Panc1 (cell line): ENCODE results near the gene ROCK2. TPM values are rescaled to one million over a fixed set of nuclear protein-coding genes. Genes with fewer than 3 reads are reported as not detected.

ENCODE experiments used
- ATAC-seq: fragments of 200-7000 bp; cut with Tn5 transposase; 2 replicates; pipeline ENCODE4 v1.9.1; 2020; ENCODE audit warnings: mild to moderate bottlenecking, moderate library complexity
- BruUV-seq: library from RNA; stranded (reverse); fragments of 400-500 nt; replicated peaks from 2 replicates; lab custom pipeline; 2021; lab: Mats Ljungman, UMichigan
- CTCF ChIA-PET: fragments of 300-600 bp; sonication (Branson Sonifier 250); formaldehyde crosslinking; loops from one replicate; lab custom pipeline; 2022; ENCODE audit warnings: antibody characterized with exemption; lab: Charles Lee
- POLR2A ChIA-PET: fragments of 300-600 bp; sonication (Branson Sonifier 250); formaldehyde crosslinking; loops from one replicate; lab custom pipeline; 2022; ENCODE audit warnings: antibody characterized with exemption; lab: Charles Lee
- DNase-seq: peaks from one replicate; pipeline ENCODE4 v3.0.0-alpha.2; 2010; ENCODE audit warnings: low read depth, low spot score
- H3K27ac ChIP-seq: 2 replicates; pipeline ENCODE4 v1.5.1; 2011; ENCODE audit warnings: mild to moderate bottlenecking, low read length, inconsistent platforms
- H3K27me3 ChIP-seq: fragments of 200-500 bp; sonication (Bioruptor generic); 2 replicates; pipeline ENCODE4 v1.6.0; 2014; ENCODE audit warnings: low read length, inconsistent platforms; ENCODE audit not compliant: control insufficient read depth, insufficient read depth
- H3K36me3 ChIP-seq: fragments of 200-500 bp; sonication (Bioruptor generic); 2 replicates; pipeline ENCODE4 v1.5.1; 2014; ENCODE audit warnings: inconsistent platforms, mild to moderate bottlenecking, low read length, moderate library complexity; ENCODE audit not compliant: control insufficient read depth, insufficient read depth
- H3K4me1 ChIP-seq: 2 replicates; pipeline ENCODE4 v1.5.1; 2011; ENCODE audit warnings: inconsistent platforms, mild to moderate bottlenecking, low read length, moderate library complexity; ENCODE audit not compliant: control insufficient read depth, insufficient read depth
- H3K4me3 ChIP-seq, 2 experiments: 2 replicates each; pipeline ENCODE4 v1.5.1; 2011 to 2012; ENCODE audit warnings: low read depth in 2 of 2, low read length in 2 of 2, mild to moderate bottlenecking in 2 of 2, inconsistent platforms in 1 of 2, moderate library complexity in 1 of 2
- H3K9me3 ChIP-seq: fragments of 200-500 bp; sonication (Bioruptor generic); 2 replicates; pipeline ENCODE4 v1.5.1; 2014; ENCODE audit warnings: low read depth, mild to moderate bottlenecking, inconsistent platforms, low read length, moderate library complexity; ENCODE audit not compliant: control insufficient read depth, insufficient read depth
- POLR2AphosphoS5 ChIP-seq: IDR thresholded peaks from 2 replicates; pipeline ENCODE4 v1.6.1; 2012; ENCODE audit warnings: mild to moderate bottlenecking, low read depth, low read length, moderate library complexity
- SIN3A ChIP-seq: IDR thresholded peaks from 2 replicates; pipeline ENCODE4 v1.6.1; 2012; ENCODE audit warnings: low read depth, mild to moderate bottlenecking, low read length, moderate library complexity, borderline replicate concordance; ENCODE audit not compliant: insufficient read depth
- TCF7L2 ChIP-seq: IDR thresholded peaks from 2 replicates; pipeline ENCODE4 v1.6.1; 2011; ENCODE audit warnings: mild to moderate bottlenecking, low read depth, low read length, inconsistent platforms
- in situ Hi-C: cut with HindIII; loops from 2 replicates; pipeline ENCODE4 v1.10.0; 2016; ENCODE audit warnings: low sequenced_read_pairs, low pct_unique_long_range_greater_than_20kb
- intact Hi-C: fragments of 100-400 bp; cut with micrococcal nuclease; formaldehyde crosslinking; loops from one replicate; pipeline ENCODE4 v1.10.0; 2022; ENCODE audit not compliant: unreplicated experiment
- total RNA-seq: library from RNA; stranded (reverse); gene quantifications from one replicate; pipeline ENCODE4 v1.2.1, GENCODE V29; 2021; ENCODE audit not compliant: unreplicated experiment
- TF ChIP-seq, protein P1 (sequence below): fragments of 450-650 bp; IDR thresholded peaks from 2 replicates; pipeline ENCODE4 v1.5.1; 2017; ENCODE audit warnings: mild to moderate bottlenecking
- TF ChIP-seq, protein P2 (sequence below), 2 experiments: IDR thresholded peaks; 2 replicates each; pipeline ENCODE4 v1.6.1; 2011 to 2012; ENCODE audit warnings: low read depth in 2 of 2, control low read depth in 1 of 2, low read length in 1 of 2, mild to moderate bottlenecking in 1 of 2, moderate library complexity in 1 of 2; ENCODE audit not compliant: insufficient read depth in 1 of 2

Gene ROCK2
- total RNA-seq, 1 experiment from 2014 or later, result 47.9 TPM

GRCh38 chr2:11373096-11373495 lies 28.7 kb upstream of the ROCK2 start:
- in situ Hi-C loops, result no loop called here
- no peak overlapping the region for H3K4me3 ChIP-seq
- no TSS peak for BruUV-seq
- H3K27ac ChIP-seq, result peak overlapping the region; percentile 18; the same call in 1 of the 2 replicates
- no peaks in the 10 kb centered on the region for H3K36me3 ChIP-seq
- H3K9me3 ChIP-seq, result no peaks in the 10 kb centered on the region
- no peaks in the 10 kb centered on the region for H3K27me3 ChIP-seq
- peaks cover 14% of the 10 kb centered on the region for H3K4me1 ChIP-seq
- no peak for DNase-seq
- TF ChIP-seq, protein P1, sequence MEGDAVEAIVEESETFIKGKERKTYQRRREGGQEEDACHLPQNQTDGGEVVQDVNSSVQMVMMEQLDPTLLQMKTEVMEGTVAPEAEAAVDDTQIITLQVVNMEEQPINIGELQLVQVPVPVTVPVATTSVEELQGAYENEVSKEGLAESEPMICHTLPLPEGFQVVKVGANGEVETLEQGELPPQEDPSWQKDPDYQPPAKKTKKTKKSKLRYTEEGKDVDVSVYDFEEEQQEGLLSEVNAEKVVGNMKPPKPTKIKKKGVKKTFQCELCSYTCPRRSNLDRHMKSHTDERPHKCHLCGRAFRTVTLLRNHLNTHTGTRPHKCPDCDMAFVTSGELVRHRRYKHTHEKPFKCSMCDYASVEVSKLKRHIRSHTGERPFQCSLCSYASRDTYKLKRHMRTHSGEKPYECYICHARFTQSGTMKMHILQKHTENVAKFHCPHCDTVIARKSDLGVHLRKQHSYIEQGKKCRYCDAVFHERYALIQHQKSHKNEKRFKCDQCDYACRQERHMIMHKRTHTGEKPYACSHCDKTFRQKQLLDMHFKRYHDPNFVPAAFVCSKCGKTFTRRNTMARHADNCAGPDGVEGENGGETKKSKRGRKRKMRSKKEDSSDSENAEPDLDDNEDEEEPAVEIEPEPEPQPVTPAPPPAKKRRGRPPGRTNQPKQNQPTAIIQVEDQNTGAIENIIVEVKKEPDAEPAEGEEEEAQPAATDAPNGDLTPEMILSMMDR, result no peak
- TF ChIP-seq TCF7L2, result no peak
- TF ChIP-seq, protein P2, sequence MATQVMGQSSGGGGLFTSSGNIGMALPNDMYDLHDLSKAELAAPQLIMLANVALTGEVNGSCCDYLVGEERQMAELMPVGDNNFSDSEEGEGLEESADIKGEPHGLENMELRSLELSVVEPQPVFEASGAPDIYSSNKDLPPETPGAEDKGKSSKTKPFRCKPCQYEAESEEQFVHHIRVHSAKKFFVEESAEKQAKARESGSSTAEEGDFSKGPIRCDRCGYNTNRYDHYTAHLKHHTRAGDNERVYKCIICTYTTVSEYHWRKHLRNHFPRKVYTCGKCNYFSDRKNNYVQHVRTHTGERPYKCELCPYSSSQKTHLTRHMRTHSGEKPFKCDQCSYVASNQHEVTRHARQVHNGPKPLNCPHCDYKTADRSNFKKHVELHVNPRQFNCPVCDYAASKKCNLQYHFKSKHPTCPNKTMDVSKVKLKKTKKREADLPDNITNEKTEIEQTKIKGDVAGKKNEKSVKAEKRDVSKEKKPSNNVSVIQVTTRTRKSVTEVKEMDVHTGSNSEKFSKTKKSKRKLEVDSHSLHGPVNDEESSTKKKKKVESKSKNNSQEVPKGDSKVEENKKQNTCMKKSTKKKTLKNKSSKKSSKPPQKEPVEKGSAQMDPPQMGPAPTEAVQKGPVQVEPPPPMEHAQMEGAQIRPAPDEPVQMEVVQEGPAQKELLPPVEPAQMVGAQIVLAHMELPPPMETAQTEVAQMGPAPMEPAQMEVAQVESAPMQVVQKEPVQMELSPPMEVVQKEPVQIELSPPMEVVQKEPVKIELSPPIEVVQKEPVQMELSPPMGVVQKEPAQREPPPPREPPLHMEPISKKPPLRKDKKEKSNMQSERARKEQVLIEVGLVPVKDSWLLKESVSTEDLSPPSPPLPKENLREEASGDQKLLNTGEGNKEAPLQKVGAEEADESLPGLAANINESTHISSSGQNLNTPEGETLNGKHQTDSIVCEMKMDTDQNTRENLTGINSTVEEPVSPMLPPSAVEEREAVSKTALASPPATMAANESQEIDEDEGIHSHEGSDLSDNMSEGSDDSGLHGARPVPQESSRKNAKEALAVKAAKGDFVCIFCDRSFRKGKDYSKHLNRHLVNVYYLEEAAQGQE (IDR thresholded peaks at IDR 0.05; ENCODE audit: insufficient read depth in 1 of 2, low read depth in 2 of 2, low read length in 1 of 2), result no peak
- no peak for TF ChIP-seq POLR2AphosphoS5
- no peak for TF ChIP-seq SIN3A
- no peak for ATAC-seq
- POLR2A ChIA-PET, result interaction anchor here (0.5 kb wide), 1 partner anchor 220 kb away, joined by 3 read pairs; no protein-coding TSS in a partner anchor
- intact Hi-C loops, result no loop called here
- CTCF ChIA-PET, result no interaction called here

- H3K36me3 ChIP-seq, result no peaks in the 10 kb centered on the region
- no TSS peak for BruUV-seq
- no peak for ATAC-seq
- H3K4me1 ChIP-seq, result peaks cover 14% of the 10 kb centered on the region
- no peaks in the 10 kb centered on the region for H3K27me3 ChIP-seq
- no peak for DNase-seq
- H3K9me3 ChIP-seq, result no peaks in the 10 kb centered on the region
- no peak overlapping the region for H3K4me3 ChIP-seq
- in situ Hi-C loops, result no loop called here
- ChIA-PET POLR2A (interaction anchor here (1.1 kb wide), 1 partner anchor 22 kb away, joined by 3 read pairs; no protein-coding TSS in a partner anchor), CTCF (no interaction called here)
- intact Hi-C loops, result no loop called here
- TF ChIP-seq SIN3A, result no peak
- H3K27ac ChIP-seq, result no peak overlapping the region
These were observed 26.9 kb upstream of the ROCK2 start for GRCh38 chr2:11371092-11371937.
